GM10266 (cell line): ENCODE results near the gene DCHS2.

Experiments used
- DNase-seq: peaks from one replicate; pipeline ENCODE4 v3.0.0; 2012; ENCODE audit errors: extremely low spot score
- CTCF ChIP-seq: IDR thresholded peaks from 2 replicates; pipeline ENCODE4 v1.5.1; 2012; ENCODE audit warnings: mild to moderate bottlenecking, low read depth; ENCODE audit not compliant: control insufficient read depth, insufficient read depth; ENCODE audit errors: missing control alignments

DCHS2 gene

GRCh38 chr4:154367659-154368058 is 123.9 kb downstream of the DCHS2 start:
- no peak for DNase-seq
- TF ChIP-seq CTCF, result no peak

- TF ChIP-seq CTCF, result no peak
- DNase-seq, result no peak
These were observed 124.6 kb downstream of the DCHS2 start for GRCh38 chr4:154366956-154367355.

GRCh38 chr4:154364066-154364845 is 127.3 kb downstream of the DCHS2 start:
- no peak for TF ChIP-seq CTCF
- DNase-seq, result no peak

GRCh38 chr4:154361450-154361849 is 130.1 kb downstream of the DCHS2 start:
- no peak for TF ChIP-seq CTCF
- no peak for DNase-seq

- TF ChIP-seq CTCF, result no peak
- DNase-seq, result no peak
These were observed 131.1 kb downstream of the DCHS2 start for GRCh38 chr4:154360491-154360890.

- no peak for TF ChIP-seq CTCF
- no peak for DNase-seq
These were observed 136.7 kb downstream of the DCHS2 start for GRCh38 chr4:154354883-154355282.

- DNase-seq, result no peak
- TF ChIP-seq CTCF, result peak; percentile 15
These were observed 141.8 kb downstream of the DCHS2 start for GRCh38 chr4:154349829-154350228.
